GM19238 (cell line): ENCODE measurements around the gene RIMKLB.
"Not testable (repeated sequence)": the region's sequence is repeated elsewhere in the genome, so short reads cannot be mapped to it uniquely, and the experiment has no call there.

ENCODE experiments used
- DNase-seq: peaks from one replicate; pipeline ENCODE4 v3.0.0; 2011; ENCODE audit warnings: low spot score; ENCODE audit not compliant: insufficient read length

RIMKLB gene

GRCh38 chr12:8773461-8773860 is 75.7 kb downstream of the RIMKLB start:
- DNase-seq, result no peak

GRCh38 chr12:8779281-8779680 is 81.5 kb downstream of the RIMKLB start:
- no peak for DNase-seq

- DNase-seq, result no peak
Observed at GRCh38 chr12:8779862-8780261, 82.1 kb downstream of the RIMKLB start.

GRCh38 chr12:8780389-8780788 is 82.6 kb downstream of the RIMKLB start:
- no peak for DNase-seq

GRCh38 chr12:8781381-8782127 is 83.8 kb downstream of the RIMKLB start:
- DNase-seq, result no peak

GRCh38 chr12:8784290-8784888 is 86.6 kb downstream of the RIMKLB start:
- no peak for DNase-seq

- no peak for DNase-seq
Observed at GRCh38 chr12:8785499-8785898, 87.7 kb downstream of the RIMKLB start.

GRCh38 chr12:8787206-8787605 is 89.4 kb downstream of the RIMKLB start:
- DNase-seq, result not testable (repeated sequence)

- DNase-seq, result not testable (repeated sequence)
Observed at GRCh38 chr12:8788706-8789105, 90.9 kb downstream of the RIMKLB start.

- not testable (repeated sequence) for DNase-seq
Observed at GRCh38 chr12:8789341-8790013, 91.7 kb downstream of the RIMKLB start.

GRCh38 chr12:8793226-8793625 is 95.4 kb downstream of the RIMKLB start:
- DNase-seq, result not testable (repeated sequence)

- not testable (repeated sequence) for DNase-seq
Observed at GRCh38 chr12:8794611-8795010, 96.8 kb downstream of the RIMKLB start.

GRCh38 chr12:8796831-8797626 is 99.2 kb downstream of the RIMKLB start:
- DNase-seq, result no peak

GRCh38 chr12:8801213-8801612 is 103.4 kb downstream of the RIMKLB start:
- not testable (repeated sequence) for DNase-seq

GRCh38 chr12:8804833-8805232 is 107.0 kb downstream of the RIMKLB start:
- not testable (repeated sequence) for DNase-seq

GRCh38 chr12:8805487-8805886 is 107.7 kb downstream of the RIMKLB start:
- not testable (repeated sequence) for DNase-seq

- DNase-seq, result not testable (repeated sequence)
Observed at GRCh38 chr12:8807084-8807483, 109.3 kb downstream of the RIMKLB start.

- DNase-seq, result not testable (repeated sequence)
Observed at GRCh38 chr12:8810112-8810511, 112.3 kb downstream of the RIMKLB start.

- no peak for DNase-seq
Observed at GRCh38 chr12:8813572-8814357, 116.0 kb downstream of the RIMKLB start.

- no peak for DNase-seq
Observed at GRCh38 chr12:8816448-8817050, 118.8 kb downstream of the RIMKLB start.
